HepG2 (cell line): ENCODE measurements around the gene RIPOR1. TPM values are rescaled to one million over a fixed set of nuclear protein-coding genes. Genes with fewer than 3 reads are reported as not detected.

ENCODE experiments used
- CCDC6 ChIP-seq: sonication (generic); formaldehyde crosslinking; IDR thresholded peaks from 2 replicates; pipeline ENCODE4 v1.8.1; 2022; ENCODE audit warnings: mild to moderate bottlenecking, missing genetic modification reagents, moderate library complexity
- KDM2A ChIP-seq: sonication (generic); formaldehyde crosslinking; IDR thresholded peaks from 2 replicates; pipeline ENCODE4 v1.4.0; 2020; ENCODE audit warnings: low read depth, missing genetic modification reagents, borderline replicate concordance
- NBN ChIP-seq: fragments of 450-650 bp; conservative IDR thresholded peaks from 2 replicates; pipeline ENCODE4 v1.6.1; 2017
- NR2F6 ChIP-seq, 2 experiments: IDR thresholded peaks; 2 replicates each; pipeline ENCODE4 v1.6.1; 2016; ENCODE audit warnings: antibody characterized with exemption in 1 of 2, mild to moderate bottlenecking in 1 of 2
- RARA ChIP-seq: IDR thresholded peaks from 2 replicates; pipeline ENCODE4 v1.6.1; 2016; ENCODE audit warnings: missing genetic modification reagents, missing compliant biosample characterization
- SALL2 ChIP-seq: sonication (generic); formaldehyde crosslinking; IDR thresholded peaks from 2 replicates; pipeline ENCODE4 v1.8.1; 2023; ENCODE audit warnings: mild to moderate bottlenecking, missing genetic modification reagents, inconsistent platforms
- SP4 ChIP-seq: sonication (generic); formaldehyde crosslinking; IDR thresholded peaks from 2 replicates; pipeline ENCODE4 v1.8.1; 2023; ENCODE audit warnings: mild to moderate bottlenecking, missing genetic modification reagents
- STAT5B ChIP-seq: sonication (generic); formaldehyde crosslinking; IDR thresholded peaks from 2 replicates; pipeline ENCODE4 v1.4.0; 2020; ENCODE audit warnings: missing genetic modification reagents
- ZFP41 ChIP-seq: sonication (generic); formaldehyde crosslinking; IDR thresholded peaks from 2 replicates; pipeline ENCODE4 v1.4.0; 2020; ENCODE audit warnings: mild to moderate bottlenecking, missing genetic modification reagents, borderline replicate concordance
- ZNF143 ChIP-seq: sonication (generic); formaldehyde crosslinking; IDR thresholded peaks from 2 replicates; pipeline ENCODE4 v1.4.0; 2020; ENCODE audit warnings: missing genetic modification reagents
- ZNF33B ChIP-seq: sonication (generic); formaldehyde crosslinking; IDR thresholded peaks from 2 replicates; pipeline ENCODE4 v1.5.1; 2020; ENCODE audit warnings: mild to moderate bottlenecking, missing genetic modification reagents
- polyA plus RNA-seq, 8 experiments: library from polyadenylated mRNA; depleted of rRNA in 3 of 8; stranded (reverse) in 7 of 8; unstranded in 1 of 8; fragments of >200 nt; fragmentation: Illumina TruSeq in 4 of 8; extraction: Trizol in 4 of 8; gene quantifications; 2 replicates each; pipeline versions ENCODE4 v1.2.1 to v1.2.3, GENCODE V29; 2011 to 2016; ENCODE audit warnings: low read depth in 4 of 8, missing spikeins in 1 of 8, mixed read lengths in 1 of 8; ENCODE audit not compliant: insufficient read depth in 1 of 8
- total RNA-seq, 5 experiments: library from RNA; depleted of rRNA; stranded (reverse); fragments of >200 nt; fragmentation: Illumina TruSeq; extraction: Trizol; gene quantifications; 2 replicates each; pipeline ENCODE4 v1.2.3, GENCODE V29; 2016; ENCODE audit warnings: low read depth in 1 of 5
- TF ChIP-seq, protein P1 (sequence below): sonication (generic); formaldehyde crosslinking; IDR thresholded peaks from 2 replicates; pipeline ENCODE4 v1.4.0; 2020; ENCODE audit warnings: missing genetic modification reagents
- TF ChIP-seq, protein P2 (sequence below): sonication (generic); formaldehyde crosslinking; IDR thresholded peaks from 2 replicates; pipeline ENCODE4 v1.4.0; 2020; ENCODE audit warnings: missing genetic modification reagents
- TF ChIP-seq, protein P3 (sequence below): sonication (generic); formaldehyde crosslinking; IDR thresholded peaks from 2 replicates; pipeline ENCODE4 v1.4.0; 2020; ENCODE audit warnings: missing genetic modification reagents
- TF ChIP-seq, protein P4 (sequence below): sonication (generic); formaldehyde crosslinking; IDR thresholded peaks from 2 replicates; pipeline ENCODE4 v1.4.0; 2020; ENCODE audit warnings: missing genetic modification reagents
- TF ChIP-seq, protein P5 (sequence below): sonication (generic); formaldehyde crosslinking; IDR thresholded peaks from 2 replicates; pipeline ENCODE4 v1.4.0; 2020; ENCODE audit warnings: missing genetic modification reagents, borderline replicate concordance
- TF ChIP-seq, protein P6 (sequence below): sonication (generic); formaldehyde crosslinking; IDR thresholded peaks from 2 replicates; pipeline ENCODE4 v1.5.0; 2020; ENCODE audit warnings: mild to moderate bottlenecking, missing genetic modification reagents
- TF ChIP-seq, protein P7 (sequence below): sonication (generic); formaldehyde crosslinking; IDR thresholded peaks from 2 replicates; pipeline ENCODE4 v1.8.1; 2022; ENCODE audit warnings: mild to moderate bottlenecking, missing genetic modification reagents

Gene RIPOR1
- total and polyA plus RNA-seq, 2 of the 13 experiments (the other 11 are each of a cell fraction or from before 2014, with no cell fraction given) = 4.6 to 8.1 TPM

DNA sequence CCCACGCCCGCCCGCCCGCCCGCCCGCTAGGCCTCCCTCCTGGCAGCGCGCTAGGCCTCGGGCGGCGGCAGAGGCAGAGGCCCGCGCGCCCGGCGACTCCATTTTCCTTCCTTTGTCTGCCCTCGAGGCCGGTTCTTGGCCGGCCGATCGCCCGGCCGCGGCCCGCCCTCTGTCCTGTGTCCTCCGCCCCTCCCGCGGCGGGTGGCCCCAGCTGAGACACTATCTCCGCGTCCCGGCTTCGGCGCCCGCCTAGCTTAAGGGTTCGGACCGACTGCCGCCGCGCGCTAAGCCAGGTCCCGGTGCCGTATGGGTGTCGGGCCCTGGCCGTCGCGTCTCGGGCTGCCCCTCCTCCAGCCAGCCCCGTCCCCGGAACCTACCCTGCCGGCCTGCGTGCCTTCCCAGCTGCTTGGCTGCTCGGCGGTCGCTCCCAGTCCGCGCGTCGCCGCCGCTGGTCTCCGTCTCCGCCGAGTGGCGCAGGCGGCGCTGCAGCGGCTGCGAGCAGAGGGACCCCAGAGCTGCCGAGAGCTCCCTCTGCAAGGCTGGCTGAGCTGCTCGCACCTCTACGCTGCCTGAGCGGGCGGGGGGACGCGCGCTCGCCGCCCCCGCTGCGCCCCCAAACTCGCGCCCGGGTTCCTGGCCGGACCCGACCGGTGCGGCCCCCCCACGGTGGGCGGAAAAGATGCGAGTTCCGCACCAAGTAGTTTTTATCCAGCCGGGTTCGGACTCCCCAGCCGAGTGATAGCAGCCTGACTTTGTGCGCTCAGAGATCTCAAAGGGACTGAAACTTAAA is 34.5 kb downstream of the RIPOR1 start (continued):
- TF ChIP-seq, protein P1, sequence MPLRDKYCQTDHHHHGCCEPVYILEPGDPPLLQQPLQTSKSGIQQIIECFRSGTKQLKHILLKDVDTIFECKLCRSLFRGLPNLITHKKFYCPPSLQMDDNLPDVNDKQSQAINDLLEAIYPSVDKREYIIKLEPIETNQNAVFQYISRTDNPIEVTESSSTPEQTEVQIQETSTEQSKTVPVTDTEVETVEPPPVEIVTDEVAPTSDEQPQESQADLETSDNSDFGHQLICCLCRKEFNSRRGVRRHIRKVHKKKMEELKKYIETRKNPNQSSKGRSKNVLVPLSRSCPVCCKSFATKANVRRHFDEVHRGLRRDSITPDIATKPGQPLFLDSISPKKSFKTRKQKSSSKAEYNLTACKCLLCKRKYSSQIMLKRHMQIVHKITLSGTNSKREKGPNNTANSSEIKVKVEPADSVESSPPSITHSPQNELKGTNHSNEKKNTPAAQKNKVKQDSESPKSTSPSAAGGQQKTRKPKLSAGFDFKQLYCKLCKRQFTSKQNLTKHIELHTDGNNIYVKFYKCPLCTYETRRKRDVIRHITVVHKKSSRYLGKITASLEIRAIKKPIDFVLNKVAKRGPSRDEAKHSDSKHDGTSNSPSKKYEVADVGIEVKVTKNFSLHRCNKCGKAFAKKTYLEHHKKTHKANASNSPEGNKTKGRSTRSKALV (CRISPR knock-in tag) = no peak
- TF ChIP-seq ZNF33B (CRISPR knock-in tag) (no peak), NR2F6 (IDR thresholded peaks at IDR 0.05) (no peak), NR2F6 (CRISPR knock-in tag; IDR thresholded peaks at IDR 0.05) (no peak), ZNF143 (peak; percentile 36; the same call in 1 of the 2 replicates), CCDC6 (CRISPR knock-in tag) (peak; percentile 70; the same call in 1 of the 2 replicates), NBN (no peak), STAT5B (CRISPR knock-in tag) (no peak), SP4 (CRISPR knock-in tag) (peak; percentile 35; the same call in 1 of the 2 replicates), ZFP41 (CRISPR knock-in tag) (peak; percentile 69; the same call in 1 of the 2 replicates), SALL2 (no peak), RARA (CRISPR knock-in tag) (no peak), KDM2A (CRISPR knock-in tag) (peak; percentile 86; the same call in 1 of the 2 replicates)
- TF ChIP-seq, protein P2, sequence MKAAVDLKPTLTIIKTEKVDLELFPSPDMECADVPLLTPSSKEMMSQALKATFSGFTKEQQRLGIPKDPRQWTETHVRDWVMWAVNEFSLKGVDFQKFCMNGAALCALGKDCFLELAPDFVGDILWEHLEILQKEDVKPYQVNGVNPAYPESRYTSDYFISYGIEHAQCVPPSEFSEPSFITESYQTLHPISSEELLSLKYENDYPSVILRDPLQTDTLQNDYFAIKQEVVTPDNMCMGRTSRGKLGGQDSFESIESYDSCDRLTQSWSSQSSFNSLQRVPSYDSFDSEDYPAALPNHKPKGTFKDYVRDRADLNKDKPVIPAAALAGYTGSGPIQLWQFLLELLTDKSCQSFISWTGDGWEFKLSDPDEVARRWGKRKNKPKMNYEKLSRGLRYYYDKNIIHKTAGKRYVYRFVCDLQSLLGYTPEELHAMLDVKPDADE (CRISPR knock-in tag) = 0 out of 2 replicates have a peak, but pooled peaks have one; percentile 34
- TF ChIP-seq, protein P3, sequence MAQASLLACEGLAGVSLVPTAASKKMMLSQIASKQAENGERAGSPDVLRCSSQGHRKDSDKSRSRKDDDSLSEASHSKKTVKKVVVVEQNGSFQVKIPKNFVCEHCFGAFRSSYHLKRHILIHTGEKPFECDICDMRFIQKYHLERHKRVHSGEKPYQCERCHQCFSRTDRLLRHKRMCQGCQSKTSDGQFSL (CRISPR knock-in tag) = peak; percentile 89
- TF ChIP-seq, protein P4, sequence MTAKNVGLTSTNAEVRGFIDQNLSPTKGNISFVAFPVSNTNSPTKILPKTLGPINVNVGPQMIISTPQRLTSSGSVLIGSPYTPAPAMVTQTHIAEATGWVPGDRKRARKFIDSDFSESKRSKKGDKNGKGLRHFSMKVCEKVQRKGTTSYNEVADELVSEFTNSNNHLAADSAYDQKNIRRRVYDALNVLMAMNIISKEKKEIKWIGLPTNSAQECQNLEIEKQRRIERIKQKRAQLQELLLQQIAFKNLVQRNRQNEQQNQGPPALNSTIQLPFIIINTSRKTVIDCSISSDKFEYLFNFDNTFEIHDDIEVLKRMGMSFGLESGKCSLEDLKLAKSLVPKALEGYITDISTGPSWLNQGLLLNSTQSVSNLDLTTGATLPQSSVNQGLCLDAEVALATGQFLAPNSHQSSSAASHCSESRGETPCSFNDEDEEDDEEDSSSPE (CRISPR knock-in tag) = peak; percentile 56; the same call in 1 of the 2 replicates
- TF ChIP-seq, protein P5, sequence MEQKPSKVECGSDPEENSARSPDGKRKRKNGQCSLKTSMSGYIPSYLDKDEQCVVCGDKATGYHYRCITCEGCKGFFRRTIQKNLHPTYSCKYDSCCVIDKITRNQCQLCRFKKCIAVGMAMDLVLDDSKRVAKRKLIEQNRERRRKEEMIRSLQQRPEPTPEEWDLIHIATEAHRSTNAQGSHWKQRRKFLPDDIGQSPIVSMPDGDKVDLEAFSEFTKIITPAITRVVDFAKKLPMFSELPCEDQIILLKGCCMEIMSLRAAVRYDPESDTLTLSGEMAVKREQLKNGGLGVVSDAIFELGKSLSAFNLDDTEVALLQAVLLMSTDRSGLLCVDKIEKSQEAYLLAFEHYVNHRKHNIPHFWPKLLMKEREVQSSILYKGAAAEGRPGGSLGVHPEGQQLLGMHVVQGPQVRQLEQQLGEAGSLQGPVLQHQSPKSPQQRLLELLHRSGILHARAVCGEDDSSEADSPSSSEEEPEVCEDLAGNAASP (CRISPR knock-in tag) = no peak
- TF ChIP-seq, protein P6, sequence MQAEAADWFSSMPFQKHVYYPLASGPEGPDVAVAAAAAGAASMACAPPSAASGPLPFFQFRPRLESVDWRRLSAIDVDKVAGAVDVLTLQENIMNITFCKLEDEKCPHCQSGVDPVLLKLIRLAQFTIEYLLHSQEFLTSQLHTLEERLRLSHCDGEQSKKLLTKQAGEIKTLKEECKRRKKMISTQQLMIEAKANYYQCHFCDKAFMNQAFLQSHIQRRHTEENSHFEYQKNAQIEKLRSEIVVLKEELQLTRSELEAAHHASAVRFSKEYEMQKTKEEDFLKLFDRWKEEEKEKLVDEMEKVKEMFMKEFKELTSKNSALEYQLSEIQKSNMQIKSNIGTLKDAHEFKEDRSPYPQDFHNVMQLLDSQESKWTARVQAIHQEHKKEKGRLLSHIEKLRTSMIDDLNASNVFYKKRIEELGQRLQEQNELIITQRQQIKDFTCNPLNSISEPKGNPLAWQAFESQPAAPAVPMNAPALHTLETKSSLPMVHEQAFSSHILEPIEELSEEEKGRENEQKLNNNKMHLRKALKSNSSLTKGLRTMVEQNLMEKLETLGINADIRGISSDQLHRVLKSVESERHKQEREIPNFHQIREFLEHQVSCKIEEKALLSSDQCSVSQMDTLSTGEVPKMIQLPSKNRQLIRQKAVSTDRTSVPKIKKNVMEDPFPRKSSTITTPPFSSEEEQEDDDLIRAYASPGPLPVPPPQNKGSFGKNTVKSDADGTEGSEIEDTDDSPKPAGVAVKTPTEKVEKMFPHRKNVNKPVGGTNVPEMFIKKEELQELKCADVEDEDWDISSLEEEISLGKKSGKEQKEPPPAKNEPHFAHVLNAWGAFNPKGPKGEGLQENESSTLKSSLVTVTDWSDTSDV (CRISPR knock-in tag) = peak; percentile 37; the same call in 1 of the 2 replicates
- TF ChIP-seq, protein P7, sequence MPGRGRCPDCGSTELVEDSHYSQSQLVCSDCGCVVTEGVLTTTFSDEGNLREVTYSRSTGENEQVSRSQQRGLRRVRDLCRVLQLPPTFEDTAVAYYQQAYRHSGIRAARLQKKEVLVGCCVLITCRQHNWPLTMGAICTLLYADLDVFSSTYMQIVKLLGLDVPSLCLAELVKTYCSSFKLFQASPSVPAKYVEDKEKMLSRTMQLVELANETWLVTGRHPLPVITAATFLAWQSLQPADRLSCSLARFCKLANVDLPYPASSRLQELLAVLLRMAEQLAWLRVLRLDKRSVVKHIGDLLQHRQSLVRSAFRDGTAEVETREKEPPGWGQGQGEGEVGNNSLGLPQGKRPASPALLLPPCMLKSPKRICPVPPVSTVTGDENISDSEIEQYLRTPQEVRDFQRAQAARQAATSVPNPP (CRISPR knock-in tag) = no peak
